Endothelial cell (in vitro differentiated cells): ENCODE measurements around the gene OR2T3. TPM values are rescaled to one million over a fixed set of nuclear protein-coding genes. Genes with fewer than 3 reads are reported as not detected.
"Not testable (repeated sequence)": the region's sequence is repeated elsewhere in the genome, so short reads cannot be mapped to it uniquely, and the experiment has no call there.

ENCODE experiments used
- DNase-seq: peaks from one replicate; pipeline ENCODE4 v3.0.0; 2021; ENCODE audit warnings: low spot score
- H3K27ac Mint-ChIP-seq: one replicate; pipeline ENCODE4 v1.8.0; 2021; ENCODE audit warnings: mixed read lengths, inconsistent platforms; ENCODE audit not compliant: unreplicated experiment
- H3K27me3 Mint-ChIP-seq: one replicate; pipeline ENCODE4 v1.8.0; 2021; ENCODE audit warnings: mild to moderate bottlenecking, moderate library complexity, mixed read lengths, inconsistent platforms; ENCODE audit not compliant: unreplicated experiment
- H3K36me3 Mint-ChIP-seq: one replicate; pipeline ENCODE4 v1.8.0; 2021; ENCODE audit warnings: mild to moderate bottlenecking, low read depth, mixed read lengths, inconsistent platforms; ENCODE audit not compliant: unreplicated experiment
- H3K4me1 Mint-ChIP-seq: one replicate; pipeline ENCODE4 v1.8.0; 2021; ENCODE audit warnings: mild to moderate bottlenecking, mixed read lengths, inconsistent platforms; ENCODE audit not compliant: unreplicated experiment
- H3K4me3 Mint-ChIP-seq: one replicate; pipeline ENCODE4 v1.8.0; 2021; ENCODE audit warnings: mild to moderate bottlenecking, mixed read lengths, inconsistent platforms; ENCODE audit not compliant: unreplicated experiment
- H3K9me3 Mint-ChIP-seq: one replicate; pipeline ENCODE4 v1.8.0; 2021; ENCODE audit warnings: mixed read lengths, inconsistent platforms; ENCODE audit not compliant: unreplicated experiment
- long read RNA-seq: library from polyadenylated mRNA; unstranded; transcript quantifications from one replicate; pipeline ENCODE4 v2.0.0, GENCODE V29; 2020; ENCODE audit not compliant: unreplicated experiment
- total RNA-seq: library from RNA; stranded (reverse); fragmentation: NEBNext Ultra II Directional; extraction: Animal tissue kit (Norgen Biotek cat#: 25700); gene quantifications from one replicate; pipeline ENCODE4 v1.2.1, GENCODE V29; 2021; ENCODE audit not compliant: unreplicated experiment

Gene OR2T3
- total RNA-seq: not detected
- long read RNA-seq: 0 reads

GRCh38 chr1:248473051-248473450 is at the start of gene OR2T3:
TSS of gene OR2T3 (plus strand) at chr1:248473351. CDS start at chr1:248473351, 0 bp downstream.
- not testable (repeated sequence) for H3K36me3 Mint-ChIP-seq, H3K27ac Mint-ChIP-seq, H3K4me1 Mint-ChIP-seq, H3K27me3 Mint-ChIP-seq, H3K4me3 Mint-ChIP-seq, DNase-seq
- peaks cover 17% of the 10 kb centered on the region for H3K9me3 Mint-ChIP-seq

GRCh38 chr1:248427526-248428191 is 45.5 kb upstream of the OR2T3 start:
- not testable (repeated sequence) for DNase-seq, H3K4me3 Mint-ChIP-seq, H3K36me3 Mint-ChIP-seq, H3K27me3 Mint-ChIP-seq, H3K27ac Mint-ChIP-seq, H3K4me1 Mint-ChIP-seq
- peaks cover 16% of the 10 kb centered on the region for H3K9me3 Mint-ChIP-seq

- H3K36me3 Mint-ChIP-seq, H3K4me1 Mint-ChIP-seq, H3K27ac Mint-ChIP-seq, H3K4me3 Mint-ChIP-seq, DNase-seq, H3K27me3 Mint-ChIP-seq: not testable (repeated sequence)
- H3K9me3 Mint-ChIP-seq: peaks cover 13% of the 10 kb centered on the region
Observed at GRCh38 chr1:248428192-248428533, 45.0 kb upstream of the OR2T3 start.

- H3K4me1 Mint-ChIP-seq, H3K27ac Mint-ChIP-seq, H3K4me3 Mint-ChIP-seq, DNase-seq, H3K27me3 Mint-ChIP-seq, H3K36me3 Mint-ChIP-seq: not testable (repeated sequence)
- peaks cover 13% of the 10 kb centered on the region for H3K9me3 Mint-ChIP-seq
Observed at GRCh38 chr1:248431683-248432082, 41.5 kb upstream of the OR2T3 start.

- H3K27me3 Mint-ChIP-seq, DNase-seq, H3K4me3 Mint-ChIP-seq, H3K4me1 Mint-ChIP-seq, H3K36me3 Mint-ChIP-seq, H3K27ac Mint-ChIP-seq: not testable (repeated sequence)
- H3K9me3 Mint-ChIP-seq: peaks cover 13% of the 10 kb centered on the region
Observed at GRCh38 chr1:248432201-248432600, 41.0 kb upstream of the OR2T3 start.

GRCh38 chr1:248433811-248434415 is 39.2 kb upstream of the OR2T3 start:
- not testable (repeated sequence) for H3K27ac Mint-ChIP-seq, H3K9me3 Mint-ChIP-seq, H3K27me3 Mint-ChIP-seq, H3K4me1 Mint-ChIP-seq, H3K4me3 Mint-ChIP-seq, H3K36me3 Mint-ChIP-seq, DNase-seq

GRCh38 chr1:248434913-248435312 is 38.2 kb upstream of the OR2T3 start:
- not testable (repeated sequence) for H3K36me3 Mint-ChIP-seq, H3K4me1 Mint-ChIP-seq, H3K27ac Mint-ChIP-seq, H3K9me3 Mint-ChIP-seq, H3K27me3 Mint-ChIP-seq, DNase-seq, H3K4me3 Mint-ChIP-seq

GRCh38 chr1:248436303-248436702 is 36.8 kb upstream of the OR2T3 start:
- H3K9me3 Mint-ChIP-seq: peaks cover 14% of the 10 kb centered on the region
- H3K27ac Mint-ChIP-seq, H3K36me3 Mint-ChIP-seq, H3K4me3 Mint-ChIP-seq, DNase-seq, H3K4me1 Mint-ChIP-seq, H3K27me3 Mint-ChIP-seq: not testable (repeated sequence)

GRCh38 chr1:248438668-248439067 is 34.5 kb upstream of the OR2T3 start:
- not testable (repeated sequence) for H3K36me3 Mint-ChIP-seq, H3K27me3 Mint-ChIP-seq, H3K4me1 Mint-ChIP-seq, H3K27ac Mint-ChIP-seq, H3K9me3 Mint-ChIP-seq, H3K4me3 Mint-ChIP-seq, DNase-seq

GRCh38 chr1:248439283-248439682 is 33.9 kb upstream of the OR2T3 start:
- not testable (repeated sequence) for H3K9me3 Mint-ChIP-seq, H3K4me1 Mint-ChIP-seq, H3K36me3 Mint-ChIP-seq, DNase-seq, H3K27me3 Mint-ChIP-seq, H3K27ac Mint-ChIP-seq, H3K4me3 Mint-ChIP-seq

- not testable (repeated sequence) for H3K27ac Mint-ChIP-seq, H3K4me3 Mint-ChIP-seq, H3K4me1 Mint-ChIP-seq, DNase-seq, H3K36me3 Mint-ChIP-seq, H3K27me3 Mint-ChIP-seq
- peaks cover 21% of the 10 kb centered on the region for H3K9me3 Mint-ChIP-seq
Observed at GRCh38 chr1:248442500-248443277, 30.5 kb upstream of the OR2T3 start.

- not testable (repeated sequence) for H3K4me3 Mint-ChIP-seq, H3K27ac Mint-ChIP-seq, H3K36me3 Mint-ChIP-seq, DNase-seq, H3K4me1 Mint-ChIP-seq, H3K27me3 Mint-ChIP-seq
- H3K9me3 Mint-ChIP-seq: peaks cover 21% of the 10 kb centered on the region
Observed at GRCh38 chr1:248444603-248445002, 28.5 kb upstream of the OR2T3 start.
